Liver (tissue), 3 donors: Measurements from ENCODE around the gene TMEM89.

Source experiments
- ATF3 ChIP-seq: IDR thresholded peaks from 2 replicates; pipeline ENCODE4 v1.6.1; 2016; ENCODE audit warnings: antibody characterized with exemption
- CTCF ChIP-seq: fragments of 150-350 bp; IDR thresholded peaks from 2 replicates; pipeline ENCODE4 v1.5.1; 2017; ENCODE audit warnings: improper control_type of control experiment, low read depth, low read length; ENCODE audit not compliant: missing input control
- FOXA1 ChIP-seq: IDR thresholded peaks from 2 replicates; pipeline ENCODE4 v1.6.1; 2016; ENCODE audit warnings: antibody characterized with exemption
- FOXA2 ChIP-seq: IDR thresholded peaks from 2 replicates; pipeline ENCODE4 v1.6.1; 2016; ENCODE audit warnings: antibody characterized with exemption
- GABPA ChIP-seq, 2 donors: IDR thresholded peaks in 1 of 2; conservative IDR thresholded peaks in 1 of 2; 2 replicates each; pipeline ENCODE4 v1.6.1; 2016; ENCODE audit warnings: antibody characterized with exemption in 2 of 2, mild to moderate bottlenecking in 1 of 2, moderate library complexity in 1 of 2
- HNF4A ChIP-seq, 2 donors: conservative IDR thresholded peaks; 2 replicates each; pipeline ENCODE4 v1.6.1; 2016; ENCODE audit warnings: antibody characterized with exemption in 2 of 2, mild to moderate bottlenecking in 2 of 2
- RAD21 ChIP-seq, 2 donors: IDR thresholded peaks; 2 replicates each; pipeline ENCODE4 v1.6.1; 2016; ENCODE audit warnings: antibody characterized with exemption in 2 of 2, mild to moderate bottlenecking in 2 of 2
- SP1 ChIP-seq: IDR thresholded peaks from 2 replicates; pipeline ENCODE4 v1.6.1; 2018; ENCODE audit warnings: antibody characterized with exemption, mild to moderate bottlenecking
- TAF1 ChIP-seq: conservative IDR thresholded peaks from 2 replicates; pipeline ENCODE4 v1.6.1; 2016; ENCODE audit warnings: antibody characterized with exemption, mild to moderate bottlenecking
- YY1 ChIP-seq: IDR thresholded peaks from 2 replicates; pipeline ENCODE4 v1.6.1; 2016; ENCODE audit warnings: antibody characterized with exemption, mild to moderate bottlenecking
- TF ChIP-seq, protein P1 (sequence below): IDR thresholded peaks from 2 replicates; pipeline ENCODE4 v1.6.1; 2016; ENCODE audit warnings: antibody characterized with exemption, mild to moderate bottlenecking
- TF ChIP-seq, protein P2 (sequence below): IDR thresholded peaks from 2 replicates; pipeline ENCODE4 v1.6.1; 2016; ENCODE audit warnings: antibody characterized with exemption
- TF ChIP-seq, protein P3 (sequence below): IDR thresholded peaks from 2 replicates; pipeline ENCODE4 v1.6.1; 2016; ENCODE audit warnings: antibody characterized with exemption
- donor health status: healthy.
- donor health status: healthy.

DNA sequence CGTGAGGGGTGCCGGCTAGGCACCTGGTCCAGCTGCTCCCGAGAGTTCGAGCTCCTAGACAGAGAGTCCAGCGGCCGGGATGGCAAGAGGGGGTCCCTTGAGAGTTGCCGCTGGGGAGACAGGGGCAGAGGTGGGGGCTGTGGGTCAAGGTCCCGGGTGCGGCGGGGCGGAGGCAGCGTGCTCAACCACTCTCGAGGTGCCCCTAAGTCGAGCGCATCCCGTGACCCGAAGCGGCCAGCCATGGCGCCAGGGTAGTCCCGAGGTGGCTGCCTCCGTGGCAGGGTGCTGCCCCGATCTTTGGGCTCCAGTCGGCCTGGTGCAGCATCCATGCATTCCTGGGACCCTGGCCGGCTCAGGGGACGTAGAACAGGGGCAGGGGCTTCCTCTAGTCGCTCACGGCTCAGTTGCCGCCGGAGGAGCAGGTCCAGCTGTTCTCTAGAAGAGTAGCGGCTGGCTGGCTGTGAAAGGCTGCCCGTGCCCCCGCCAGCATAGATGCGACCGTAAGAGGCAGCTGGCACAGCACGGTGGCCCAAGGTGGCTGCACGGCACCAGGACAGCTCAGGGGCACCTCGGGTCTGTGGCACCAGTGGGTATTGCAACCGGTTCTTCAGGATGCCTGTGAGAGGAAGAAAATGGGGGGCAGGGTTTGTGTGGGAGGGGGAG, 18.5 kb upstream of the TMEM89 start:
- TF ChIP-seq FOXA1 (no peak), YY1 (no peak), TAF1 (no peak), CTCF (no peak), RAD21 (IDR thresholded peaks at IDR 0.05) (no peak), ATF3 (no peak), HNF4A (conservative IDR thresholded peaks at IDR 0.05) (no peak), FOXA2 (no peak), SP1 (no peak), GABPA (IDR thresholded peaks at IDR 0.05 in 1 of 2, conservative IDR thresholded peaks at IDR 0.05 in 1 of 2) (no peak)
- TF ChIP-seq, protein P1, sequence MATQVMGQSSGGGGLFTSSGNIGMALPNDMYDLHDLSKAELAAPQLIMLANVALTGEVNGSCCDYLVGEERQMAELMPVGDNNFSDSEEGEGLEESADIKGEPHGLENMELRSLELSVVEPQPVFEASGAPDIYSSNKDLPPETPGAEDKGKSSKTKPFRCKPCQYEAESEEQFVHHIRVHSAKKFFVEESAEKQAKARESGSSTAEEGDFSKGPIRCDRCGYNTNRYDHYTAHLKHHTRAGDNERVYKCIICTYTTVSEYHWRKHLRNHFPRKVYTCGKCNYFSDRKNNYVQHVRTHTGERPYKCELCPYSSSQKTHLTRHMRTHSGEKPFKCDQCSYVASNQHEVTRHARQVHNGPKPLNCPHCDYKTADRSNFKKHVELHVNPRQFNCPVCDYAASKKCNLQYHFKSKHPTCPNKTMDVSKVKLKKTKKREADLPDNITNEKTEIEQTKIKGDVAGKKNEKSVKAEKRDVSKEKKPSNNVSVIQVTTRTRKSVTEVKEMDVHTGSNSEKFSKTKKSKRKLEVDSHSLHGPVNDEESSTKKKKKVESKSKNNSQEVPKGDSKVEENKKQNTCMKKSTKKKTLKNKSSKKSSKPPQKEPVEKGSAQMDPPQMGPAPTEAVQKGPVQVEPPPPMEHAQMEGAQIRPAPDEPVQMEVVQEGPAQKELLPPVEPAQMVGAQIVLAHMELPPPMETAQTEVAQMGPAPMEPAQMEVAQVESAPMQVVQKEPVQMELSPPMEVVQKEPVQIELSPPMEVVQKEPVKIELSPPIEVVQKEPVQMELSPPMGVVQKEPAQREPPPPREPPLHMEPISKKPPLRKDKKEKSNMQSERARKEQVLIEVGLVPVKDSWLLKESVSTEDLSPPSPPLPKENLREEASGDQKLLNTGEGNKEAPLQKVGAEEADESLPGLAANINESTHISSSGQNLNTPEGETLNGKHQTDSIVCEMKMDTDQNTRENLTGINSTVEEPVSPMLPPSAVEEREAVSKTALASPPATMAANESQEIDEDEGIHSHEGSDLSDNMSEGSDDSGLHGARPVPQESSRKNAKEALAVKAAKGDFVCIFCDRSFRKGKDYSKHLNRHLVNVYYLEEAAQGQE = no peak
- TF ChIP-seq, protein P2, sequence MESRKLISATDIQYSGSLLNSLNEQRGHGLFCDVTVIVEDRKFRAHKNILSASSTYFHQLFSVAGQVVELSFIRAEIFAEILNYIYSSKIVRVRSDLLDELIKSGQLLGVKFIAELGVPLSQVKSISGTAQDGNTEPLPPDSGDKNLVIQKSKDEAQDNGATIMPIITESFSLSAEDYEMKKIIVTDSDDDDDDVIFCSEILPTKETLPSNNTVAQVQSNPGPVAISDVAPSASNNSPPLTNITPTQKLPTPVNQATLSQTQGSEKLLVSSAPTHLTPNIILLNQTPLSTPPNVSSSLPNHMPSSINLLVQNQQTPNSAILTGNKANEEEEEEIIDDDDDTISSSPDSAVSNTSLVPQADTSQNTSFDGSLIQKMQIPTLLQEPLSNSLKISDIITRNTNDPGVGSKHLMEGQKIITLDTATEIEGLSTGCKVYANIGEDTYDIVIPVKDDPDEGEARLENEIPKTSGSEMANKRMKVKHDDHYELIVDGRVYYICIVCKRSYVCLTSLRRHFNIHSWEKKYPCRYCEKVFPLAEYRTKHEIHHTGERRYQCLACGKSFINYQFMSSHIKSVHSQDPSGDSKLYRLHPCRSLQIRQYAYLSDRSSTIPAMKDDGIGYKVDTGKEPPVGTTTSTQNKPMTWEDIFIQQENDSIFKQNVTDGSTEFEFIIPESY = no peak
- TF ChIP-seq, protein P3, sequence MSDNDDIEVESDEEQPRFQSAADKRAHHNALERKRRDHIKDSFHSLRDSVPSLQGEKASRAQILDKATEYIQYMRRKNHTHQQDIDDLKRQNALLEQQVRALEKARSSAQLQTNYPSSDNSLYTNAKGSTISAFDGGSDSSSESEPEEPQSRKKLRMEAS = no peak
